Measurements from ENCODE around the gene WNT9A.

The WNT9A gene

GRCh38 chr1:227924833-227925574, 22.7 kb downstream of the WNT9A start:
- DNase-seq (ENCODE audit: low read depth in 2 of 2, low spot score in 1 of 2): no peak

DNA sequence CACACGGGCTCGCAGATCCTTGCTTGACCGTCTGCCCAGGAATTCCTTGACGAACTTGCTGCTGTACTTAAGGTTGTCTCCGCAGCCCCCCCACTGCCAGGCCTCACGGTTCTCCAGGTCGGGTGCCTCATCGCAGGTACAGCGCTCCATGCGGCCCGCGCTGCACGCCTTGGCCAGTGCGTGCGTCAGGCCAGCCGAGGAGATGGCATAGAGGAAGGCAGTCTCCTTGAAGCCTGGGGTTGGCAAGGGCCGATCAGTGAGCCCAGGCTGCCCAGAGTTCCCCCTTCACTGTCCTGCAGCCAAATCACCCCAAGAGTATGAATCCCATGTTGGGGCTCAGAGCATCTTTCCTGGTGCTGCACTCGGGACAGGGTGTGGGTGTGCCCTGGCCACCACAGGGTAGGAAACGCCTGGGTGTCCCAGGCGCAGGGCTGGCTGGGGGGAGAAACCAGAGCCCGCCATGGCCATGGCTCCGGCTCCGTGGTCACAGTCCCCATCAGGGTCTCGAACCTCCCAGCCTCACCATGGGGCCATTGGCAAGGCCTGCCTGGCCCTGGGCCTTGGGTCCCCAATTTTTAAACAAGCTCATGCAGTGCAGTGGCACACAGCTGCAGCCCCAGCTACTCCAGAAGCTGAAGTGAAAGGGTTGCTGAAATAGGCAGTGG, 23.4 kb downstream of the WNT9A start:
- no peak for DNase-seq (ENCODE audit: low read depth in 2 of 2, low spot score in 1 of 2)

GRCh38 chr1:227923353-227924167, 24.2 kb downstream of the WNT9A start:
- no peak for DNase-seq (ENCODE audit: low read depth in 2 of 2, low spot score in 1 of 2)

DNA sequence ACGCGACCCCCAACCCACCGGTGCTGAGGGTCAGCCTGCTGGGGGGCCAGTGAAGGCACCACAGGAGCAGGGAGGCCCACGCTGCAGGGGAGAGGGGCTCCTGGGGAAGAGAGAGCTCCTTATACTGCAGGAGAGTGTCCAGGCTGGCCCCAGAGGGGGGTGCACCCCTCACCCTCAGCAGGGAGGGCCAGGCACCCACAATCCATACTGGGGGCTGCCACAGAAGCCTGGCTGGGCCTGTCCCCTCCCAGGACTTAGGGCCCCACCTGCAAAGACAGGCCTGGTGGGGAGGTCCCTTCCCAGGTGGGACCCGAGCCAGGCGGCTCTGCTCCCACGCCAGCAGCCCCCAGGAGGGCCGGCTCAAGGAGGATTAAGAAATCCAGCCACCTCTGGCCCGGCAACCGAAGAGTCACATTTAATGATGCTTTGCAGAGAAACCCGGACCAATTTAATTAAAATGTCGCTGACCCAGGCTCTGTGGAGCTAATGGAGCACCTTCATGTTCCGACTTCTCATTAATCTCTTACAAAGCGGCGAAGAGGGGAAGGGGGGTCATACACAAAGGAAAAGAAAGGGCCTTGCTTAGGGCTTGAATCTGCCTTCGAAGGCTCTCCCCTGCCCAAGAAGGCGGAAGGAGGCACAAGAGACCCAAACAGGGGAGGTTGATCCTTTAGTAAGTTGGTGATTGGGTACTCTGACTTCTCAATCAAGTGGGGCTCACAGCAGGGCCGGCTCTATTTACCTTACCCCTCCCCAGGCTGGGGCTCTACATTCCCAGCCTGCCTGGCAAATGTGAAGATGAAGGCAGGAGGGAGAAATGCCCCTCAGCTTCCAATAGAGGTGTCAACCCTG, 25.0 kb downstream of the WNT9A start:
- DNase-seq (ENCODE audit: low read depth in 2 of 2, low spot score in 1 of 2): no peak

DNA sequence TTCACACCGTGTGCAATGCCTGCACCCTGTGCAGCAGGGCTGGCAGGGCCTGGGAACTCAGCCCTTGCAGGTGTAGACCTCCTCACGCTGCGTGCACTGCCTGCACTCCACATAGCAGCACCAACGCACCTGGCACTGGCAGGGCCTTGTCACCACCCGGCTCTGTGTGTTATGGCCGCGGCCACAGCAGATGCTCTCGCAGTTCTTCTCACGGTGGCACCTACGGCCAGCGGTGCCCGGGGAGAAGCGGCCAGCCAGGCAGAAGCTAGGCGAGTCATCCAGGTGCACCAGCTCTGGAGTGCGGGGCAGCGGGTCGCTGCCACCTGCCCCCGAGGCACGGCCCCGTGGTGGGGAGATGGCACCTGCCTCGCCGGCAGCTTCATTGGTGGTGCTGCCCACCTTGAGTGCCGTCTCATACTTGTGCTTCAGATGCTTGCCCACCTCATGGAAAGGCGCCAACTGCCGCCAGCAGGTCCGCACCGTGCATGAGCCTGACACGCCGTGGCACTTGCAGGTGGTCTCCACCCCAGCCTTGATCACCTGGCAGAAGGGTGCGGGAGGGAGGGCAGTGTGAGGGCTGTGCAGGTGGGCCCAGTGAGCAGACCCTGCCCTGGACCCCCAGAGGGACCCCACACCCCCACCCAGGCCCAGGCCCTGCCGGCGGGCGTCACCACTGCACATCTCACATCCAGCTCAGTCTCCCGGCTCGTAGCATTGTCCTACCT, 26.1 kb downstream of the WNT9A start:
- DNase-seq (ENCODE audit: low read depth in 2 of 2, low spot score in 1 of 2): no peak

- DNase-seq (ENCODE audit: low read depth in 2 of 2, low spot score in 1 of 2): no peak
These were observed 26.8 kb downstream of the WNT9A start for GRCh38 chr1:227920896-227921295.

GRCh38 chr1:227920426-227920825, 27.3 kb downstream of the WNT9A start:
- DNase-seq (ENCODE audit: low read depth in 2 of 2, low spot score in 1 of 2): no peak

DNA sequence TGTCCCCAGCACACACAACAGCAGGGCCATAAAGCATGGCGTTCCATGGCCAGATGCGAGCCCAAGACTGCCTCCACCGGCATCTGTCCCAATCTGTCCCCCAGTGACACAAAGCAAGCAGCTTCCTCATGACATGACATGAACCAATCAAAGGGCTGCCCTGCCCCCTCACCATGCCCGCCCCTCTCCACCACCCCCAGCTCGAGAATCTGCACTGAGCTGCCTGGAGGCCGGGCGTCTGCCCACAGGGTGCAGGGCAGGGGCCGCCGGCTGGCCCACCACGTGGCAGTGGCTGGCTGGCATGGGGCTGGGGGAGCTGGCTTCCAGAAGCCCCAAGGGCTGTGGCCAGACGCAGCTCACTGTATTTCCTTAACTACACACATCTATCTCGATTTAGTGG, 27.8 kb downstream of the WNT9A start:
- DNase-seq (ENCODE audit: low read depth in 2 of 2, low spot score in 1 of 2): no peak

DNA sequence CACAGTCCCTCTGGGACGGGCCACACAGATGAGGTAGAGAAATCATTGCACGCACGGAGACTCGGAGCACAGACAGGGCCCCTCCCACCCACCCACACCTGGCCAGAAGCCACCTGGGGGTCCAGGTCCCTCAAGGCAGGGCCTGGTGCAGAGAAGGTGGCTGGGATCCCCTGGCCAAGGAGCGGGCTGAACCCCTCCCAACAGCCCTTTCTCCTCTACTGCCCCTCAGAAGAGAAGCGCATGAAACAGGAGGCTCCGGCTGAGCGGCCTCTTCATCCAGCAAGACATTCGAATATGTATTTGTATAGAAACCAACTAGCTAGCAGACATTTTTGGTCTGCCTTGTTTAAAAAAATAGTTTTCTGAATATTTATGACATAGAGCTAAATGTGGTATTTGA, 29.0 kb downstream of the WNT9A start:
- no peak for DNase-seq (ENCODE audit: low read depth in 2 of 2, low spot score in 1 of 2)

GRCh38 chr1:227918083-227918700, 29.5 kb downstream of the WNT9A start:
- DNase-seq (ENCODE audit: low read depth in 2 of 2, low spot score in 1 of 2): no peak

GRCh38 chr1:227917081-227917950, 30.4 kb downstream of the WNT9A start:
- no peak for DNase-seq (ENCODE audit: low read depth in 2 of 2, low spot score in 1 of 2)

DNA sequence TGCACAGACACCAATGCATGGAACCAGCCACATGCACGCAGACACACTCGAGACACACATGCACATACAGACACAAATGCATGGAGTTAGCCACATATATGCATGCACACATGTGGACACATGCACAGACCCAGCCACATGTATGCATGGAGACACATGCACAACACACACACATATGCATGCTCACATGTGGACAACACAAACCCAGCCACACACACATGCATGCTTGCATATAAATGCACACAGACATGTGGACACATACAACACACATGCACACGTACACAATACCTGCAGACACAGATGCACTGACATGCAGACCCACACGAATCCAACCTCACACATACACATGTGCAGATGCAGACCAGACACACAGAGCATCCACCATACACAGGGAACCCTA, 31.1 kb downstream of the WNT9A start:
- no peak for DNase-seq (ENCODE audit: low read depth in 2 of 2, low spot score in 1 of 2)

- DNase-seq (ENCODE audit: low read depth in 2 of 2, low spot score in 1 of 2): no peak
These were observed 31.9 kb downstream of the WNT9A start for GRCh38 chr1:227915564-227916553.

DNA sequence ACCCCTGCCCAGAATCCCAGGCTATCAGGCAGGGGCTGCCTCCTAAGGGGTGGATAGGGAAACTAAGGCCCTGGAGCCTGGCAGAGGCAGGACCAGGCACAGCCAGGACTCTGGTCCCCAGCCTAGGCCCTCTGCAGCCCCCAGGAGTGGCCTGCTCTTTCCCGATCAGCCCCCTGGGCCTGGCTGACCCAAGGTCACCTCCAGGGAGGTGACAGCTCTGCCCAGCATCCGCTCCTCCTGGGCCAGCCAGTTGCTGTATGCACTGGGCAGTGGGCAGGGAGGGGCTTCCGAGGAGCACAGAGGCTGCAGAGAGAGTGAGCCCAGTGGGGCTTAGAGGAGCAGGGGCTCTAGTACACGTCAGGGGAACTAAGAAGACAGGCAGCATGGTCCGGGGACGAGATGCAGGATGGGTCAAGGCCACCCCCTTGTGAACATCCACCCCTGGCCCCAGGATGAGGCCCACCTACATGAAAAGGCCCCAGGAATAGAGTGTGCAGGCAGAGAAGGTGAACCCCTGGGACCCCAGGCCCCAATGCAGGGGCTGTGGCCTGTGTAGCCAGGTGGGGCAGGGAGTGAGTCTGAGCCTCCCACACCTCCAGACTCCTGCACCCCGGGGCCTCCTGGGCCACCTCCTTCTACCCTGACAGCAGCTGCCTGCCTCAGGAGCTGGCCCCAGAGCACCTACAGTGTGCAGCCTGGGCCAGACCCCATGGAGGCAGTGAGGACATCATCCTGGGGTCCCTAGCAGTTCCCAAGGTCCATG, 32.8 kb downstream of the WNT9A start:
- no peak for DNase-seq (ENCODE audit: low read depth in 2 of 2, low spot score in 1 of 2)

DNA sequence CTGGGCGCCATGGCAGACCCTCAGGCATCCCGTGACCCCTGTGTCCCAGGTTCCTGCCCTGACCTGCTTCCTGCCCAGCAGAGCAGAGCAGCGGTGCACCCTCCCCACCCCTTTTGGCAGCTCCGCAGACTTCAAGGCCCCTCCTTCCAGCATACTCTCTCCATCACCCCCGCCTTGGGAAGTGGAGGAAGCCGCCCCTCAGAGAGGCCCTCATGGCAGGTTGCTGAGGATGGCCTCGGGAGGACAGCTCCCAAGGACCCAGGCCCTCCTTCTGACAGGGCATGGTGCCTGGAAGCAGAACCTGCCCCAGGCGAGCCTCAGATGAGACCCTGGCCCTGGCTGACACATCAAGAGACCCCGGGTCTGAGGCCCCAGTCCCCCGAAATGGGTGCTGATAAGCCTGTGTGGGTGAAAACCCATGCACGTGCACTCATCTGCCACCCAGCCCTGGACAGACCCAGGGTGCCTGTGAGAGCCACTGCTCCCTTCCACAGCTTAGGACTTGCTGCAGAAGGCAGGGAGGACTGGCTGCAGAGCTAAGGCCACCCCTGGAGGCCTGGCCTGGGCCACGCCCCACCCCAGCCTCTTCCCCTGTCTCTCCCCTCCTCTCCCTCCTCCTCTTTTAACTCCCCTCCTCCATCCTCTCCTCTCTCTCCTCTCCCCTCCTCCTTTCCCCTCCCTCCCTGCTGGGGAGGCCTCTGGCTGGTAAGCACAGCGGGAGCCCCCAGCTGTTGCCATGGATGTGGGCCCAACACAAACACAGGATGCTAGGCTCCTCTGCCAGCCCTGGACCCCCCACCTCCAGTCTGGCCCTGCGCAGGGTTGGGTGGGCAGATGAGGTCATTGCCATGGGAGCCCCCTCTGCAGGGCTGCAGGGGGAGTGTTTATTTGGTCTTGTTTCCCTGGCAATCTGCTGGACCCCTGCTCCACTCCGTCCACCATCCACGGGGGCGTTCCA, 33.7 kb downstream of the WNT9A start:
- no peak for DNase-seq (ENCODE audit: low read depth in 2 of 2, low spot score in 1 of 2)

DNA sequence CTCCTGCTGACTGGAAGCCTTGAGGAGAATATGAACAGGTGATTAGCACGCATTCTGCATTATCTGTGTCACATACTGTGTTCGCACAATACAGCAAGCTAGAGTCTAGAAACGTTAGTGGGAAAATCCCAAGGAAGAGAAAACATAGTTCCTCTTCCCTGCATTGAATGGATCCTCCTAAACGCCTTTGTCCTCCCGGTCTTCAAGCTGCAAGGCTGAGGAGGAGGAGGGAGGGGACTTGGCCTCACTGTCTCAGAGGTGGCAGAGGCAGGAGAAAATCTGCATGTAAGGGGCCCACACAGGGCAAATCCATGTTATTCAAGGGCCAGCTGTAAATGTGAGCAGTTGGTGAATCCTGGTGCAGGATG, 34.4 kb downstream of the WNT9A start:
- DNase-seq (ENCODE audit: low read depth in 2 of 2, low spot score in 1 of 2): no peak

All from stimulated activated CD8-positive, alpha-beta memory T cell treated with anti-CD3 and anti-CD28 coated beads, Interleukin-4, amount 100 ng/mL, for 1 hour (primary cell).